ENCODE results near the gene STAC3. TPM values are rescaled to one million over a fixed set of nuclear protein-coding genes. Genes with fewer than 3 reads are reported as not detected.

STAC3 gene
- total and polyA plus RNA-seq, 7 donors, result 0.41 to 4.6 (median 1.8) TPM

DNA sequence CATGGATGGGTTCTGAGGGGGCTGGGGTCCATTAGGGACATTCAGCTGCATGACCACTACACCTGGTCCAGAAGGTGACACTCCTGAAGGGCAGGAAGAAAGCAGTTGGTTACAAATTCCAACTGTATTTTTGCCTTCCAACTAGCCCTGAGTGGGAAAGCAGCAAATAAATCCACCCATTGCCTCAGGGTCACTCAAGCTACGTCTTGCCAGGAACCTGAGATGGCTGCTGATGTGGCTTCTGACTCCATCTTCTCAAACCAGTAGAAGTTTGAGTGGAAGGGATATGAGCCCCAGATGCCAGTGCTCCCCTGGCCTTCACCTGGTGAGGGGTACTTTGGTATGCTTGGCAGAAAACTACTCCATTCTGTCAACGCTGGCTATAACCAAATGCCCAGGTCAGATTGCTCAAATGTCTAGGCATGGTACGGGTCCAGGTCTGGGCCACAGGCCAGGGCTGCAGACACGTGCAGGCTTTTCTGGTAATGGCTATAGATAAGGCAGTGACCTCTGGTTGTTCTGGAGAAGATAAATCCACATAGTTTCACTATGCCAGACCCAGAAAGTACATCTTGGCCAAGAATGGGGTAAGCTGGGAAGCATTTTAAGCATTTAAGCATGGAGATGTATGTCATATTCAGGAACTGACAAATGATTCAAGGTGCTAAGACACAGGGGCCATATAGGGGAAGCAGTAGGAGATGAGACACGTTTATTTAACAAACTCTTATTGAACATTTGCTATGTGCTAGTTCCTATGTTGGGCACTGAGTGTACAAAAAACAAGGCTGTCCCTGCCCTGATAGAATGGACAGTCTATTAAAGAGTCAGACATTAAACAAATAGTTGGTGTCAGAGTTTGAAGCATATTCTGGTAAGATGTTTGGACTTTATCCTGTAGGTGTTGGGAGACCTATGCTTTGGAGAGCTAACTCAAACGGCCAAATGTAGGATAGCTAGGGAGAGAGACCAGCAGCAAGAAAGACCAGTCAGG, 8.3 kb upstream of the STAC3 start:
- no peaks in the 10 kb centered on the region for H3K27me3 ChIP-seq
- no peak overlapping the region for H3K27ac ChIP-seq
- TF ChIP-seq EP300 (IDR thresholded peaks at IDR 0.05), result no peak
- TF ChIP-seq, protein P1, sequence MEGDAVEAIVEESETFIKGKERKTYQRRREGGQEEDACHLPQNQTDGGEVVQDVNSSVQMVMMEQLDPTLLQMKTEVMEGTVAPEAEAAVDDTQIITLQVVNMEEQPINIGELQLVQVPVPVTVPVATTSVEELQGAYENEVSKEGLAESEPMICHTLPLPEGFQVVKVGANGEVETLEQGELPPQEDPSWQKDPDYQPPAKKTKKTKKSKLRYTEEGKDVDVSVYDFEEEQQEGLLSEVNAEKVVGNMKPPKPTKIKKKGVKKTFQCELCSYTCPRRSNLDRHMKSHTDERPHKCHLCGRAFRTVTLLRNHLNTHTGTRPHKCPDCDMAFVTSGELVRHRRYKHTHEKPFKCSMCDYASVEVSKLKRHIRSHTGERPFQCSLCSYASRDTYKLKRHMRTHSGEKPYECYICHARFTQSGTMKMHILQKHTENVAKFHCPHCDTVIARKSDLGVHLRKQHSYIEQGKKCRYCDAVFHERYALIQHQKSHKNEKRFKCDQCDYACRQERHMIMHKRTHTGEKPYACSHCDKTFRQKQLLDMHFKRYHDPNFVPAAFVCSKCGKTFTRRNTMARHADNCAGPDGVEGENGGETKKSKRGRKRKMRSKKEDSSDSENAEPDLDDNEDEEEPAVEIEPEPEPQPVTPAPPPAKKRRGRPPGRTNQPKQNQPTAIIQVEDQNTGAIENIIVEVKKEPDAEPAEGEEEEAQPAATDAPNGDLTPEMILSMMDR (IDR thresholded peaks at IDR 0.05), result no peak
- no peak for TF ChIP-seq POLR2A (IDR thresholded peaks at IDR 0.05)
- TF ChIP-seq POLR2AphosphoS5 (IDR thresholded peaks at IDR 0.05), result no peak
- no peaks in the 10 kb centered on the region for H3K9me3 ChIP-seq
- WGBS, 2 donors, result 77 to 88% methylated on average over 6 of the region's 6 CpGs
- peaks cover 11 to 88% (median 39%) of the 10 kb centered on the region in 4 donors for H3K36me3 ChIP-seq
- peaks cover 0 to 5% (median 0%) of the 10 kb centered on the region in 4 donors for H3K4me1 ChIP-seq
- no peak for DNase-seq
- H3K4me3 ChIP-seq, result no peak overlapping the region
- intact Hi-C loops (cut with DNase I), result no loop called here

DNA sequence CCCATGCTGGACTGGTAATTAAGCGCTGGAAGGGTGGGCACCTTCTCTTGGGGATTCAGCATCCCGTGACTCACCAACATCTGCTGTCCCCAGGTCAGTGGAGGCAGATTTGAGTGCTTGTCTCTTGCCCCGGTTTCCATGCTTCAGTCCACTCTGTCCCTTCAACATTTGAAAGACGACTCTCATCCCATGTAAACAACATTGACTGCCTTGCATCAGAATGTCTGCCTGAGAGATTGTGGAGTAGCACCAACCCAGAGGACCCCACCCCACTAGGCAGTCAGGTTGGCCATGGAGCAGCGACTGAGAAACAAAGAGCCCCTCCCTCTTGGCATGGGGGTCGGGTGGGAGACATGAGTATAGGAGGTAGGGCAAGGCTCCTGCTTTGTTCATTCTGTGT, 4.9 kb upstream of the STAC3 start:
- Histone ChIP-seq H3K4me3 (no peak overlapping the region), H3K27ac (no peak overlapping the region), H3K36me3 (peaks cover 11 to 67% (median 39%) of the 10 kb centered on the region in 4 donors), H3K4me1 (peaks cover 0 to 5% (median 0%) of the 10 kb centered on the region in 4 donors), H3K27me3 (no peaks in the 10 kb centered on the region), H3K9me3 (no peaks in the 10 kb centered on the region)
- no peak for DNase-seq
- TF ChIP-seq, protein P1 (IDR thresholded peaks at IDR 0.05), result no peak
- TF ChIP-seq EP300 (IDR thresholded peaks at IDR 0.05) (no peak), POLR2AphosphoS5 (IDR thresholded peaks at IDR 0.05) (no peak), POLR2A (IDR thresholded peaks at IDR 0.05) (no peak)
- 85 to 93% methylated on average over 6 of the region's 6 CpGs for WGBS, 2 donors
- intact Hi-C loops (cut with DNase I), result no loop called here

- peaks cover 0 to 3% (median 0%) of the 10 kb centered on the region in 3 donors for H3K27me3 ChIP-seq
- H3K36me3 ChIP-seq, result peaks cover 11 to 55% (median 35%) of the 10 kb centered on the region in 4 donors
- intact Hi-C loops (cut with DNase I), result no loop called here
- no peaks in the 10 kb centered on the region for H3K9me3 ChIP-seq
- no peak overlapping the region for H3K4me3 ChIP-seq
- TF ChIP-seq POLR2A (IDR thresholded peaks at IDR 0.05), result no peak
- TF ChIP-seq EP300 (IDR thresholded peaks at IDR 0.05), result no peak
- no peak for TF ChIP-seq POLR2AphosphoS5 (IDR thresholded peaks at IDR 0.05)
- TF ChIP-seq, protein P1 (IDR thresholded peaks at IDR 0.05), result no peak
- no peak overlapping the region for H3K27ac ChIP-seq
- H3K4me1 ChIP-seq, result peaks cover 0 to 1% (median 0%) of the 10 kb centered on the region in 4 donors
- no peak for DNase-seq
- 94 to 95% methylated on average over 14 of the region's 14 CpGs for WGBS, 2 donors
Observed at GRCh38 chr12:57254506-57255280, 3.7 kb upstream of the STAC3 start.

GRCh38 chr12:57250541-57250940, 446 bp downstream of the STAC3 start:
- H3K9me3 ChIP-seq, result no peaks in the 10 kb centered on the region
- TF ChIP-seq, protein P1 (IDR thresholded peaks at IDR 0.05), result no peak
- TF ChIP-seq EP300 (IDR thresholded peaks at IDR 0.05), result no peak
- no peak for TF ChIP-seq POLR2AphosphoS5 (IDR thresholded peaks at IDR 0.05)
- no peak for TF ChIP-seq POLR2A (IDR thresholded peaks at IDR 0.05)
- 90 to 93% methylated on average over 3 of the region's 3 CpGs for WGBS, 2 donors

More at GRCh38 chr12:57250541-57250940, 446 bp downstream of the STAC3 start:
- Histone ChIP-seq H3K36me3 (peaks cover 0 to 13% (median 4%) of the 10 kb centered on the region in 4 donors), H3K4me3 (no peak overlapping the region), H3K27me3 (peaks cover 0 to 20% (median 4%) of the 10 kb centered on the region in 3 donors), H3K4me1 (no peaks in the 10 kb centered on the region), H3K27ac (no peak overlapping the region)
- intact Hi-C loops (cut with DNase I), result no loop called here
- DNase-seq, result no peak

Measured in sigmoid colon (tissue), 7 donors.